NCI-H748 treated with DMSO at 0.1 percent for 48 hours (cell line): ENCODE results near the gene ZNF229.
"Not testable (repeated sequence)": the region's sequence is repeated elsewhere in the genome, so short reads cannot be mapped to it uniquely, and the experiment has no call there.

Source experiments
- DNase-seq: peaks from one replicate; lab custom pipeline; 2025; lab: John Stamatoyannopoulos, UW

Gene ZNF229

DNA sequence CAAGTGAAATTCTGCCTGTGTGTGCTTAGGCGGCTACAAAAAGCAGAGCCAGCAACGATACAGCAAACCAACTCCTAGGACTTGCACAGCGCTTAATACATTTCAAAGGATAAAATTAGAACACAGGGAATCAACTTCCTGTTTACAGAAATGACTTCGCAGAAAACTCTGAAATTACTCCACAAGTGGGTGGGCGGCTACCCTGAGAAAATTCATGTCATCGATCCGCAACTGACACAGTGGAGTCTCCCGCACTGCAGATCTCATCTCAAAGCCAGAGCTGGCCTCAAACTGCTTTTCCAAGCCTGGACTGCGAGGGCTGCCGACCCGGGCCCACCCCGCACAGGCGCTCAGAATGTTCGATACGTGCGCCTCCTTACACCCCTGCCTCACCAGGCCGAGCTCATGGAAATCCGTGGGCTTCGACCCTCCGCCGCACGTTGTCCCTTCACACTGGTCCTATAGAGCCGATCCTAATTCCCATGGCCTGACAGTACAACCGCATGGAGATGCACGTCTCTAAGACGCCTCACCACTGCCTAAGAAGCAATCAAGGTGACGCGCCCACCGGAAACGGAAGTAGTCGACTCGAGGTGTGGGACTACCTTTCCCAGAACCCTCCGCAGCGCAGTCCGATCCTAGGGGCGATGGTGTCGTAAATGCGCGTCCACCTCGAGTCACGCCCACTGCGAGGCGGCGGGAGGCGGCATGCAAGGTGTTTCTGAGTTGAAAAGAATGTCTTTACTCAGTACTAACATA lies at the start of gene ZNF229:
TSS of gene ZNF229 (minus strand) at position 557 of the 759 bp plus-strand sequence. CDS start 5,625 bp downstream, outside the sequence.
- peak; percentile 94 for DNase-seq

DNA sequence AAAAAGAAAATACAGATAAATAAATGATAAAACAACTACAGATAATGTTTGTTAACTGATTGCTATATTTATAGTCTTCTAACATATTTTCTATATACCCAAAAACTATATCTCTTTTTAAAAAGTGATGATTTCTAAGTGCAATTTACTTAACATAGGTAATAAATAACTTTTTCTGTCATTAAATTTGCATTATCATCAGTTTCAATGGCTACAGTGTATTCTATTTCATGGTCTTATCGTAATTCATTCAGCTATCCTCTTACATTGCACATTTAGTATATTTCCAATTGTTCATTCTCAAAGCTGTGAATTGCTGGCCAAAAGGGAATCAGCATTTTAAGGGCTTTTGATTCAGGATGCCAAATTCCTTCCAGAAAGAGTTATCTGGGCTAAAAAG lies 48.4 kb upstream of the ZNF229 start:
- no peak for DNase-seq

DNA sequence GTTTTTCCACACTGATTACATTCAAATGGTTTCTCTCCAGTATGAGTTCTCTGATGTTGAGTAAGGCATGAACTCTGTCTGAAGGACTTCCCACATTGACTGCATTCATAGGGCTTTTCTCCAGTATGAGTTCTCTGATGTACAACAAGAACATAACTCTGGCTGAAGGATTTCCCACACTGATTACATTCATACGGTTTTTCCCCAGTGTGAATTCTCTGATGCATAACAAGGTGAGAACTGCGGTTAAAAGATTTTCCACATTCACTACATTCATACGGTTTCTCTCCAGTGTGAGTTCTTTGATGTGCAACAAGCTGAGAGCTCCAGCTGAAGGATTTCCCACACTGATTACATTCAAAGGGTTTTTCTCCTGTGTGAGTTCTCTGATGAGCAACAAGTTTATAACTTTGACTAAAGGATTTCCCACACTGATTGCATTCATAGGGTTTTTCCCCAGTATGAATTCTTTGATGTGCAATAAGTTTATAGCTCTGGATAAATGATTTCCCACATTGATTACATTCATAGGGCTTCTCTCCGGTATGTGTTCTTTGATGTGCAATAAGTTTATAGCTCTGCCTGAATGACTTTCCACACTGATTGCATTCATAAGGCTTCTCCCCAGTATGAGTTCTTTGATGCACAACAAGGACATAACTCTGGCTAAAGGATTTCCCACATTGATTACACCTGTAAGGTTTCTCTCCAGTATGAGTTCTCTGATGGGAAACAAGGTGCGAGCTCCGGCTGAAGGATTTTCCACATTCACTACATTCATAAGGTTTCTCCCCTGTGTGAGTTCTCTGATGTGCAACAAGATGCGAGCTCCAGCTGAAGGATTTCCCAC lies 28.5 kb upstream of the ZNF229 start:
- peak; percentile 34 for DNase-seq

DNA sequence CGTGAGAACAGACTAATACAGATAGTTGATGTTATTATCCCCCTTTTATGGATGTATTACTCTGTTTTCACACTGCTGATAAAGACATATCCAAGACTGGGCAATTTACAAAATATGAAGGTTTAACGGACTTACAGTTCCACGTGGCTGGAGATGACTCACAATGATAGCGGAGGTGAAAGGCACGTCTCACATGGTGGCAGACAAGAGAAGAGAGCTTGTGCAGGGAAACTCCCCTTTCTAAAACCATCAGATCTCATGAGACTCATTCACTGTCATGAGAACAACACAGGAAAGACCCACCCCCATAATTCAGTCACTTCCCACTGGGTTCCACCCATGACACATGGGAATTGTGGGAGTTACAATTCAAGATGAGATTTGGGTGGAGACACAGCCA lies 20.5 kb upstream of the ZNF229 start:
- not testable (repeated sequence) for DNase-seq

DNA sequence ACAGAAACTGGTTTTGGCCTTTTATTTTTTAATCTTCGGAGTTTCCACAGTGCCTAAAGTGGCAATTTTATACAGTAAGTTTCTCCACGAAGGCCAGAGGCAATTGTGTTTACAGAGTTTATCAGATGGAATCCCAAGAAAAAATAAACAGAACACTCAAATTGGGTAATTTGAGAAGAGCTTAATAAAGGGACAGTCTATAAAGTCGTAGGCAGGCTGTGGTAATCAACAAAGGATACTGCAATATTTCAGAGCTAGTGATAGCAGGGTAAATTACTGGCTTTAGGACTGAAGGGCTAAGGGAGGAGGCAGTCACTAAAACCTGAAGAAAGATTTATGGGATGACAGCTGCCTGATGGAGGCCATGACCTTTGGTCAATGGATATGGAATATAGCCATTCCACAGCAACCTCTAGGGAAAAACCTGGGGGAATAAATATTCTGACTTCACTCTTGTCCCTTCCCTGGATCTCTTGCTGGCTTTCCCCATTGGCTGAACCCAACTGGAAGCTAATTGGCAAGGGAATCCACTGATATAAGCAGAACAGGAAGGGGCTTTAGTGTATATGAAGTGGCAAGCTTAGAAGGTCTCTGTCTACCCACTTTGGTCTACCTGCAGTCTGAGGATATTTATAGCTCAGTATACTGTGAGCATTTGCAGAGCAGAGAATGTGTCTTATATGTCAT lies 14.5 kb upstream of the ZNF229 start:
- DNase-seq: not testable (repeated sequence)

DNA sequence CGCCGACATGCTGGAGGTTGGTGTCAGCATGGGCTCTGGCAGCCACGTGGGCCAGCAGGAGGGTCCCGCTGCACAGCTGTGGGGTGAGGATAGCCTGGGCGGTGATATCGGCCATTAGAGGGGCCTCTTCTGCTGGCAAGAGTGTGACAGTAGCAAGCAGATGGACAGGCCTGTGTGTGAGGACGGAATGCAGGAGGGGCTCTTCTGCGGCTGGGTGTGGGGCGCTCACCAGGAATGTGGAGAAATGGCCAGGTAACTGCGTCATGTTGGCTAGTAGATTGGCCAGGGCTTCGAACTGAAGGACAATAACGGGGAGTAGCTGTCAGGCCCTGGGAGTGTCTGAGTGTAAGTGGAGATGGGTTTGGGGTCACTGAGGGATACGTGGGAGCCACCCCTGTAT lies 7.7 kb upstream of the ZNF229 start:
- not testable (repeated sequence) for DNase-seq

DNA sequence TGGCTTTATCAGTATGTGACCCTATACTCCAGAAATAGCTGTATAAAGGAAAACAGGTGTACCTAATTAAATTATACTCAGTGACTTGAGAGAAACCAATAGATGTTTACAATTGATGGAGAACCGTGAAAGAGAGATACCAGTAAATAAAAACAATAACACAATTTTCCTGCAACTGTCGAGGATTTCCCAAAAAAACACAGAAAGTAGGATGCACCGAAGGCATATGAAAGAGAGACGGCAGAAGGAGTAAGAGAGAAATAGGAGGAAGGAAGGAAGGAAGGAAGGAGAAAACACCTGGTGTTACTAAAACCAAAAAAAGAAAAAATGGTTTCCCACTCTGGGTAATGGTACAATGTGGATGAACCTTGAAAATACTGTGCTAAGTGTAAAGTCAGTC lies 6.8 kb upstream of the ZNF229 start:
- no peak for DNase-seq

DNA sequence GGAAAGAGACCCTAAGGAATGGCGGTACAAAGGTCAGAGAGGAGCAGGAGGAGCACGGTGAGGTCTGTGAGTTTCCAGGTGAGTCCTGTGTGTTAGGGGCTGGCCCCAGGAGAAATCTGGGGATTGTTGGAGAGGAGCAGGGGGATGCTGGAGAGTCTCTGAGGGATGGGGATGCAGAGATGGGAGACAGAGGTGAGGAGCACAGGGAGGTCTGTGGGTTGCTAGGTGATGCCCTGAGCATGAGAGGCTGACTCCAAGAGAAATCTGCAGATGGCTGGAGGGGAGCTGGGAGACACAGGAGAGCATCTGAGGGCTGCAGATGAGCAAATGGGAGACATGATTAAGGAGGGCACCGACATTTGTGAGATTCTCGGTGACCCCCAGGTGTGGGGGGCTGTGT lies 4.1 kb upstream of the ZNF229 start:
- no peak for DNase-seq

DNA sequence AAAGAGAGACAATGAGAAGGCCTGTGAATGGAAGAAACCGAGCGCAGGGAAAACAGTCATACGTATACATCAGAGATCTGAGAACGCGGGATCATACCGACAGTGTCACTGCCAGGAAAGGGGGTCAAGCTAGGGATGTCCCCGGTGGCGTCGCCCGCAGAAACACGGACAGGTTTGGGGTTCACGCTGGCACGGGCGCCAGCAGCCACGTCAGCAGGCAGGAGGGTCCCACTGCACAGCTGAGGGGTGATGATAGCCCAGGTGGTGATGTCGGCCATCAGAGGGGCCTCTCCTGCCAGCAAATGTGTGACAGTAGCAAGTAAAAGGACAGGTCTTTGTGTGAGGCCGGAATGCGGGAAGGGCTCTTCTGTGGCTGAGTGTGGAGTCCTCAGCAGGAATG lies 3.4 kb upstream of the ZNF229 start:
- DNase-seq: no peak

DNA sequence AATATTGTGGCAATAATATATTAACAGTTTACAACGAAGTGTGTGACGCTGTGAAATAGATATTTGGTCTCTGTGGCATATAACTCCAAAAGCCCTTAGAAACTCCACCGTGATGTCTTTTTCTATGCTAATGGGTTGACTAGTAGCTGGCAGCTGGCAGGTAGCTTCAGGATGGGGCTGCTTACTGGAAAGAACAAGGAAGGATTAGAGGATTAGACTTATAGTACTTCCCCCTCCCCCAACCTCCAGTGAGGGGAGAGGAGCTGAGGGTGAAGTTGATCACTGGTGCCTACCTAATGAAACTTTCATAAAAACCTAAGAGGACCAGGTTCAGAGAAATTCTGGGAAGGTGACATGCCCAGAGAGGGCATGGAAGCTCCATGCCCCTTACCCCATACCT lies 9.8 kb downstream of the ZNF229 start:
- DNase-seq: no peak

DNA sequence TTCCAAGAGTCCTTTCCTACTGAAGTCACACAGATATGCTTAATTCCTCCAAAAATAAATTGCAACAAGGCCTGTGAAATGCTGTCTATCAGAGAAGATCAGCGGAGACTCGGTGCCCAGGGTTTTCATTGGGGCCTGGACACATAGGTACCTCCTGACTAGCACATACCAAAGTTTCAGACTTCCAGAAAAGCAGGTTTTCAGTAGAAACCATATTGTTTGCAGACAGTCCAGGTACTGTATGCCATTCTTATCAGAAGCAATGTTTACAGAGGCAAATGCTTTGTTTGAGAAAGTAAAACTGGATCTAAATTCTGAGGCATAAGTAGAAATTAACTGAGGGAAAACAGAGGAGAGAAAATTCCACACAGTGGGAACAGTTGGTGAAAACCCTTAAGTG lies 12.8 kb downstream of the ZNF229 start:
- no peak for DNase-seq

DNA sequence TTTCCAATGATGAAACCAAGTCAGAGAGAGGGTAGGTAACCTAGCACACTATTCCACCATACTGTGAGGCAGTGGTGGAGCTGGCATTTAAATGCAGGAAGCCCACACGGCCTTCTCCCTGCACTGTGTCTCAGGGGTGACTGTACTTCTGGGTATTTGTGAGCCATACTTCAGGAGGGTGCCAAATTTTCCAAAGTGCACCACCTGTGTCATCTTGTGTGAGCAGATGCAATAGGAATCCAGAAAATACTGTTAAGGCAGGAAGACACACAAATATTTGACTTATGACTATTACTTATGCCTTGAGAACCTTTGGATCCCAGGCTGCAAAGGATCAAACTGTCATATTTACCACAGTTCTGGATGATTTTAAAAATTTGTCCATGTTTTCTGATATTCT lies 17.3 kb downstream of the ZNF229 start:
- no peak for DNase-seq

DNA sequence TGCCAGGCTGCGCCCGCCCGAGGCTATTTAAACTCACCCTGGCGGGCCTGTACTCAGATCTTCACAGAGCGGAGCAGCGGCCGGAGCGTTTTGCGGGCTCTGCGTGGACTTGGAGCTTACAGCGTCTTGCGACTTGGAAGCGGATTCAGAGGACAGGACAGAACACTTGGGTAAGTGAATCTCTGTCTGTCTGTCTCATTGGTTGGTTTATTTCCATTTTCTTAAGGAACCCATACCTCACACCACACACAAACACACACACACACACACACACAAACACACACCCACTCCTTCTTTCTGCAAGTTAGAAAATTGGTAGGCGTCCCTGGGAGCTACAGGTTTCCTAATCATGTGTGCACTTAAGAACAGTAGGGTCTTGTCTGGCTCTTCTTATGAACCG lies 32.7 kb downstream of the ZNF229 start:
- DNase-seq: not testable (repeated sequence)

DNA sequence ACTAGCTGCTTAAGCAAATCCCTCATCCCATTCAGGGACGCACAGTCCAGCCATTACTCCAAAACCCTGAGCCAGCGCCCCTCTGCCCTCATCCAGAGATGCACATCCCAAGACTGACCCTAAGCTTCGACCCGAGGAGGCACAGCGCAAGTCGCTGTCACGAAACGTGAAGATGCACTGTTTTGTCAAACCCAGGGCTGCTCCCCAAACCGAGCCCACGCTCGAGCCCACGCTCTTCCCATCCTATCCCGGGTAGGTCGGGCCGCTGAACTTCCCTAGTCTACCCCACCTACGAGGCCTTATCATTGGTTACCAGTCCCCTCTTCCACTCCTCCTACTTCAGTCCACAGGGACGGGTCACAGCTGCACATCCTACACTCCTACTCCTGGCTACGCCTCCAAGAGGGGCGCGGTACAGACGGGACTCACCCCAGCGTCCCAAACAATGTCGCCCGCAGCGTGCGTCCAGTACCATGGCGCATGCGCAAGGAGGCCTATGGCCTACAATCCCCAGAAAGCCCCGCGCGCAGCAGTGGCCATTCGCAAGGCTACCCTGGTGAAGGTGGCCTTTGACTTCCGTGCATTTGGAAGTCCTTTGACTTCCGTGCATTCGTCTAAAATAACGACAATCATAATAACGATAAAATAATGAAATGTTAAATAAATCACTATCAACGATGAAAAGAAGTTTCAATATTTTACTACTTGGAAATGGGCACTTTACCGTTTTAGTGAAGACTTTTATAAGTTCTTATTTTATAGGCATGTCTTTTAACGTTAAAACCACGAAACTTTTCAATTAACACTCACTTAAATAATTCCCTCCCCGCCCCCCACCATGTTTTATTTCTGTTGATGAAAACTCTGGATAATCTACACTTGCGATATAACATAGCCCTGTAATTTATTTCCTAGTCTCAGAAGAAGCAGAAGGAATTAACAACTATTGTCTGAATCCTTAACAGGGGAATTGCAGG lies 46.8 kb downstream of the ZNF229 start, which contains the start of gene ZNF285:
TSS of gene ZNF285 (minus strand) at position 470 of the 977 bp plus-strand sequence. CDS start 4,395 bp downstream, outside the sequence.
- DNase-seq: no peak

DNA sequence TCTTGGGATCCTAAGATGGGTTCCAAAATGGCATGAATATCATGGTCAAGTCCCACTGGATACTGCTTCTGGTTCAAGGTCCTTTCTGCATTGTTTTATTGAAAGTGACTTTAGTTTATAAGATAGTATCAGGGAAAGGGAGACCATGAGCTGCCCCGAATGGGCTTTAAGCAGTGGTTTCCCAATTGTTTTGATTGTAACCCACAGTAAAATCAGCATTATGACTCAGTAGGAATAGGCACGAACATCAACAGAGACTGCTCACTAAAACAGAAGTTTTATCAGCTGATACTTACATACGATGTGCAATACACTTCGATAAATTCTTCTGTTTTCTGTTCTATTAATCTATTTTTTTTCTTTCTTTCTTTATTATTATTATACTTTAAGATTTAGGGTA lies 59.0 kb downstream of the ZNF229 start:
- DNase-seq: not testable (repeated sequence)
